Liver (tissue), 9 donors: ENCODE data around the gene CXXC5. TPM values are rescaled to one million over a fixed set of nuclear protein-coding genes. Genes with fewer than 3 reads are reported as not detected.

Source experiments
- DNase-seq: peaks from one replicate; pipeline ENCODE4 v3.0.0-alpha.2; 2017; ENCODE audit warnings: low spot score
- H3K27ac ChIP-seq, 2 donors: one replicate each; pipeline ENCODE4 v1.7.0; 2013; ENCODE audit warnings: inconsistent platforms in 2 of 2, low read length in 2 of 2, control low read depth in 1 of 2, low read depth in 1 of 2, mild to moderate bottlenecking in 1 of 2
- H3K27me3 ChIP-seq, 4 donors: one replicate each; pipeline versions ENCODE4 v1.6.1 to v1.7.0; 2013; ENCODE audit warnings: low read length in 3 of 4, inconsistent platforms in 1 of 4, mild to moderate bottlenecking in 1 of 4, moderate library complexity in 1 of 4; ENCODE audit not compliant: control insufficient read depth in 4 of 4, insufficient read depth in 4 of 4
- H3K36me3 ChIP-seq, 4 donors: one replicate each; pipeline versions ENCODE4 v1.6.1 to v1.7.0; 2013; ENCODE audit warnings: low read length in 3 of 4, mild to moderate bottlenecking in 3 of 4, low read depth in 1 of 4, moderate library complexity in 1 of 4; ENCODE audit not compliant: control insufficient read depth in 4 of 4, insufficient read depth in 3 of 4
- H3K4me1 ChIP-seq, 4 donors: one replicate each; pipeline versions ENCODE4 v1.6.1 to v1.7.0; 2013; ENCODE audit warnings: low read length in 3 of 4, mild to moderate bottlenecking in 3 of 4, moderate library complexity in 1 of 4; ENCODE audit not compliant: control insufficient read depth in 4 of 4, insufficient read depth in 4 of 4
- H3K4me3 ChIP-seq, 3 donors: one replicate each; pipeline versions ENCODE4 v1.6.1 to v1.7.0; 2013; ENCODE audit warnings: low read length in 3 of 3, control low read depth in 1 of 3, low read depth in 1 of 3, mild to moderate bottlenecking in 1 of 3
- H3K9ac ChIP-seq, 2 donors: one replicate each; pipeline ENCODE4 v1.7.0; 2013; ENCODE audit warnings: low read length in 2 of 2, mild to moderate bottlenecking in 2 of 2, moderate library complexity in 2 of 2, control low read depth in 1 of 2, low read depth in 1 of 2
- H3K9me3 ChIP-seq, 4 donors: one replicate each; pipeline versions ENCODE4 v1.6.1 to v1.7.0; 2013; ENCODE audit warnings: low read length in 3 of 4; ENCODE audit not compliant: control insufficient read depth in 4 of 4
- CTCF ChIP-seq: fragments of 150-350 bp; IDR thresholded peaks from 2 replicates; pipeline ENCODE4 v1.5.1; 2017; ENCODE audit warnings: improper control_type of control experiment, low read depth, low read length; ENCODE audit not compliant: missing input control
- EGR1 ChIP-seq, 2 donors: IDR thresholded peaks; 2 replicates each; pipeline ENCODE4 v1.6.1; 2016 to 2018; ENCODE audit warnings: antibody characterized with exemption in 2 of 2, low read depth in 2 of 2
- FOXA1 ChIP-seq: IDR thresholded peaks from 2 replicates; pipeline ENCODE4 v1.6.1; 2016; ENCODE audit warnings: antibody characterized with exemption
- FOXA2 ChIP-seq: IDR thresholded peaks from 2 replicates; pipeline ENCODE4 v1.6.1; 2016; ENCODE audit warnings: antibody characterized with exemption
- HNF4A ChIP-seq, 2 donors: conservative IDR thresholded peaks; 2 replicates each; pipeline ENCODE4 v1.6.1; 2016; ENCODE audit warnings: antibody characterized with exemption in 2 of 2, mild to moderate bottlenecking in 2 of 2
- HNF4G ChIP-seq: IDR thresholded peaks from 2 replicates; pipeline ENCODE4 v1.6.1; 2016; ENCODE audit warnings: antibody characterized with exemption
- JUND ChIP-seq, 2 donors: IDR thresholded peaks; 2 replicates each; pipeline ENCODE4 v1.6.1; 2016; ENCODE audit warnings: antibody characterized with exemption in 2 of 2
- MAX ChIP-seq: IDR thresholded peaks from 2 replicates; pipeline ENCODE4 v1.6.1; 2016; ENCODE audit warnings: antibody characterized with exemption
- NR2F2 ChIP-seq: IDR thresholded peaks from 2 replicates; pipeline ENCODE4 v1.6.1; 2016; ENCODE audit warnings: antibody characterized with exemption
- RAD21 ChIP-seq, 2 donors: IDR thresholded peaks; 2 replicates each; pipeline ENCODE4 v1.6.1; 2016; ENCODE audit warnings: antibody characterized with exemption in 2 of 2, mild to moderate bottlenecking in 2 of 2
- REST ChIP-seq: IDR thresholded peaks from 2 replicates; pipeline ENCODE4 v1.6.1; 2016; ENCODE audit warnings: antibody characterized with exemption, mild to moderate bottlenecking
- SP1 ChIP-seq: IDR thresholded peaks from 2 replicates; pipeline ENCODE4 v1.6.1; 2018; ENCODE audit warnings: antibody characterized with exemption, mild to moderate bottlenecking
- TAF1 ChIP-seq: conservative IDR thresholded peaks from 2 replicates; pipeline ENCODE4 v1.6.1; 2016; ENCODE audit warnings: antibody characterized with exemption, mild to moderate bottlenecking
- YY1 ChIP-seq: IDR thresholded peaks from 2 replicates; pipeline ENCODE4 v1.6.1; 2016; ENCODE audit warnings: antibody characterized with exemption, mild to moderate bottlenecking
- ZBTB33 ChIP-seq: IDR thresholded peaks from 2 replicates; pipeline ENCODE4 v1.6.1; 2016; ENCODE audit warnings: antibody characterized with exemption
- WGBS: extraction: QIAGEN DNeasy Blood & Tissue Kit; methylation state at CpG from one replicate; pipeline ENCODE4 v1.1.7; 2013; 5-methylcytosine and 5-hydroxymethylcytosine counted together
- polyA plus RNA-seq, 2 donors: library from polyadenylated mRNA; stranded (reverse) in 1 of 2; unstranded in 1 of 2; fragments of 200-250 nt in 1 of 2; fragments of >200 nt in 1 of 2; fragmentation: Nextera tagmentation in 1 of 2; extraction: Ambion mirVana in 1 of 2; gene quantifications; one replicate each; pipeline versions ENCODE4 v1.2.1 to v1.2.3, GENCODE V29; 2013 to 2015
- total RNA-seq, 2 donors: library from RNA; depleted of rRNA; stranded (reverse); fragments of >200 nt; gene quantifications; one replicate each; pipeline ENCODE4 v1.2.3, GENCODE V29; 2014
- donor health status: healthy.
- donor health status: healthy.
- donor health status: healthy.
- donor health status: healthy.
- donor health status: healthy.

The CXXC5 gene
- total and polyA plus RNA-seq, 4 donors: 40.6 to 78.6 (median 64.5) TPM

GRCh38 chr5:139681466-139681865 lies 33.3 kb downstream of the CXXC5 start:
- no peak overlapping the region for H3K4me3 ChIP-seq
- no peaks in the 10 kb centered on the region for H3K9me3 ChIP-seq
- peaks cover 13 to 24% (median 17%) of the 10 kb centered on the region in 4 donors for H3K36me3 ChIP-seq
- TF ChIP-seq CTCF: no peak
- TF ChIP-seq MAX: no peak
- no peak for TF ChIP-seq SP1
- TF ChIP-seq YY1: no peak
- no peak for TF ChIP-seq ZBTB33
- no peak for TF ChIP-seq TAF1
- TF ChIP-seq EGR1 (IDR thresholded peaks at IDR 0.05; ENCODE audit: low read depth in 2 of 2): no peak
- TF ChIP-seq FOXA2: no peak
- TF ChIP-seq REST: no peak
- TF ChIP-seq FOXA1: no peak
- TF ChIP-seq NR2F2: no peak
- no peak for TF ChIP-seq HNF4A (conservative IDR thresholded peaks at IDR 0.05)
- no peaks in the 10 kb centered on the region for H3K27me3 ChIP-seq
- DNase-seq: no peak
- no peak overlapping the region for H3K27ac ChIP-seq
- H3K9ac ChIP-seq: no peak overlapping the region
- H3K4me1 ChIP-seq: peaks cover 24 to 79% (median 64%) of the 10 kb centered on the region in 4 donors

GRCh38 chr5:139682016-139682975 lies 34.1 kb downstream of the CXXC5 start:
- no peak overlapping the region for H3K27ac ChIP-seq
- H3K4me1 ChIP-seq: peaks cover 27 to 81% (median 64%) of the 10 kb centered on the region in 4 donors
- no peaks in the 10 kb centered on the region for H3K27me3 ChIP-seq
- no peak overlapping the region for H3K4me3 ChIP-seq
- H3K9ac ChIP-seq: no peak overlapping the region
- DNase-seq: no peak
- H3K36me3 ChIP-seq: peaks cover 13 to 24% (median 17%) of the 10 kb centered on the region in 4 donors
- no peaks in the 10 kb centered on the region for H3K9me3 ChIP-seq
- 88% methylated on average over 29 of the region's 29 CpGs for WGBS
- TF ChIP-seq HNF4G: no peak
- TF ChIP-seq MAX: no peak
- no peak for TF ChIP-seq YY1
- TF ChIP-seq JUND (IDR thresholded peaks at IDR 0.05): no peak
- TF ChIP-seq NR2F2: no peak
- TF ChIP-seq FOXA1: no peak
- TF ChIP-seq TAF1: no peak
- TF ChIP-seq EGR1 (IDR thresholded peaks at IDR 0.05; ENCODE audit: low read depth in 2 of 2): no peak
- no peak for TF ChIP-seq ZBTB33
- no peak for TF ChIP-seq RAD21 (IDR thresholded peaks at IDR 0.05)
- no peak for TF ChIP-seq REST
